HepG2 (cell line): ENCODE data around the gene MDH1. TPM values are rescaled to one million over a fixed set of nuclear protein-coding genes. Genes with fewer than 3 reads are reported as not detected.

Experiments used
- FLYWCH1 ChIP-seq: sonication (generic); formaldehyde crosslinking; IDR thresholded peaks from 2 replicates; pipeline ENCODE4 v1.8.1; 2023; ENCODE audit warnings: mild to moderate bottlenecking, missing genetic modification reagents
- HHEX ChIP-seq: IDR thresholded peaks from 2 replicates; pipeline ENCODE4 v1.6.1; 2016; ENCODE audit warnings: control low read depth
- HIVEP1 ChIP-seq: sonication (generic); formaldehyde crosslinking; IDR thresholded peaks from 2 replicates; pipeline ENCODE4 v1.4.0; 2020; ENCODE audit warnings: mild to moderate bottlenecking, missing genetic modification reagents
- KAT7 ChIP-seq: IDR thresholded peaks from 2 replicates; pipeline ENCODE4 v1.6.1; 2018; ENCODE audit warnings: borderline replicate concordance, missing compliant biosample characterization
- MEF2D ChIP-seq: sonication (generic); formaldehyde crosslinking; IDR thresholded peaks from 2 replicates; pipeline ENCODE4 v1.5.1; 2020; ENCODE audit warnings: mild to moderate bottlenecking, missing genetic modification reagents
- MTF1 ChIP-seq: sonication (generic); formaldehyde crosslinking; IDR thresholded peaks from 2 replicates; pipeline ENCODE4 v1.5.0; 2020; ENCODE audit warnings: missing genetic modification reagents
- PITX1 ChIP-seq: sonication (generic); formaldehyde crosslinking; IDR thresholded peaks from 2 replicates; pipeline ENCODE4 v1.5.1; 2020; ENCODE audit warnings: mild to moderate bottlenecking, missing genetic modification reagents
- SNRNP70 ChIP-seq: fragments of 200-400 bp; formaldehyde crosslinking; IDR thresholded peaks from 2 replicates; pipeline ENCODE4 v1.6.1; 2017; ENCODE audit warnings: mild to moderate bottlenecking, low read depth, low read length, moderate library complexity
- TEAD3 ChIP-seq: optimal IDR thresholded peaks from 2 replicates; pipeline ENCODE3; 2016; ENCODE audit warnings: borderline replicate concordance
- THYN1 ChIP-seq: sonication (generic); formaldehyde crosslinking; IDR thresholded peaks from 2 replicates; pipeline ENCODE4 v1.8.1; 2023; ENCODE audit warnings: low read depth, mild to moderate bottlenecking, moderate library complexity, missing genetic modification reagents, borderline replicate concordance
- TP53 ChIP-seq: sonication (generic); formaldehyde crosslinking; conservative IDR thresholded peaks from 2 replicates; pipeline ENCODE4 v1.4.0; 2020; ENCODE audit warnings: missing genetic modification reagents
- ZNF264 ChIP-seq: sonication (generic); formaldehyde crosslinking; IDR thresholded peaks from 2 replicates; pipeline ENCODE4 v1.4.0; 2020; ENCODE audit warnings: missing genetic modification reagents
- ZNF292 ChIP-seq: sonication (generic); formaldehyde crosslinking; IDR thresholded peaks from 2 replicates; pipeline ENCODE4 v1.8.1; 2022; ENCODE audit warnings: mild to moderate bottlenecking, low read depth, missing genetic modification reagents, borderline replicate concordance
- ZNF343 ChIP-seq: sonication (generic); formaldehyde crosslinking; IDR thresholded peaks from 2 replicates; pipeline ENCODE4 v1.4.0; 2020; ENCODE audit warnings: mild to moderate bottlenecking, missing genetic modification reagents
- ZNF543 ChIP-seq: sonication (generic); formaldehyde crosslinking; IDR thresholded peaks from 2 replicates; pipeline ENCODE4 v1.4.0; 2020; ENCODE audit warnings: mild to moderate bottlenecking, missing genetic modification reagents
- polyA plus RNA-seq, 8 experiments: library from polyadenylated mRNA; depleted of rRNA in 3 of 8; stranded (reverse) in 7 of 8; unstranded in 1 of 8; fragments of >200 nt; fragmentation: Illumina TruSeq in 4 of 8; extraction: Trizol in 4 of 8; gene quantifications; 2 replicates each; pipeline versions ENCODE4 v1.2.1 to v1.2.3, GENCODE V29; 2011 to 2016; ENCODE audit warnings: low read depth in 4 of 8, missing spikeins in 1 of 8, mixed read lengths in 1 of 8; ENCODE audit not compliant: insufficient read depth in 1 of 8
- total RNA-seq, 5 experiments: library from RNA; depleted of rRNA; stranded (reverse); fragments of >200 nt; fragmentation: Illumina TruSeq; extraction: Trizol; gene quantifications; 2 replicates each; pipeline ENCODE4 v1.2.3, GENCODE V29; 2016; ENCODE audit warnings: low read depth in 1 of 5
- TF ChIP-seq, protein P1 (sequence below): sonication (generic); formaldehyde crosslinking; IDR thresholded peaks from 2 replicates; pipeline ENCODE4 v1.4.0; 2020; ENCODE audit warnings: missing genetic modification reagents, borderline replicate concordance
- TF ChIP-seq, protein P2 (sequence below): sonication (generic); formaldehyde crosslinking; IDR thresholded peaks from 2 replicates; pipeline ENCODE4 v1.9.0; 2021; ENCODE audit warnings: missing genetic modification reagents, borderline replicate concordance
- TF ChIP-seq, protein P3 (sequence below): sonication (generic); formaldehyde crosslinking; IDR thresholded peaks from 2 replicates; pipeline ENCODE4 v1.5.1; 2020; ENCODE audit warnings: missing genetic modification reagents, mild to moderate bottlenecking, borderline replicate concordance
- TF ChIP-seq, protein P4 (sequence below): sonication (generic); formaldehyde crosslinking; IDR thresholded peaks from 2 replicates; pipeline ENCODE4 v1.5.0; 2020; ENCODE audit warnings: missing genetic modification reagents, mild to moderate bottlenecking, borderline replicate concordance

Gene MDH1
- total and polyA plus RNA-seq, 2 of the 13 experiments (the other 11 are each of a cell fraction or from before 2014, with no cell fraction given): 293 to 415 TPM

DNA sequence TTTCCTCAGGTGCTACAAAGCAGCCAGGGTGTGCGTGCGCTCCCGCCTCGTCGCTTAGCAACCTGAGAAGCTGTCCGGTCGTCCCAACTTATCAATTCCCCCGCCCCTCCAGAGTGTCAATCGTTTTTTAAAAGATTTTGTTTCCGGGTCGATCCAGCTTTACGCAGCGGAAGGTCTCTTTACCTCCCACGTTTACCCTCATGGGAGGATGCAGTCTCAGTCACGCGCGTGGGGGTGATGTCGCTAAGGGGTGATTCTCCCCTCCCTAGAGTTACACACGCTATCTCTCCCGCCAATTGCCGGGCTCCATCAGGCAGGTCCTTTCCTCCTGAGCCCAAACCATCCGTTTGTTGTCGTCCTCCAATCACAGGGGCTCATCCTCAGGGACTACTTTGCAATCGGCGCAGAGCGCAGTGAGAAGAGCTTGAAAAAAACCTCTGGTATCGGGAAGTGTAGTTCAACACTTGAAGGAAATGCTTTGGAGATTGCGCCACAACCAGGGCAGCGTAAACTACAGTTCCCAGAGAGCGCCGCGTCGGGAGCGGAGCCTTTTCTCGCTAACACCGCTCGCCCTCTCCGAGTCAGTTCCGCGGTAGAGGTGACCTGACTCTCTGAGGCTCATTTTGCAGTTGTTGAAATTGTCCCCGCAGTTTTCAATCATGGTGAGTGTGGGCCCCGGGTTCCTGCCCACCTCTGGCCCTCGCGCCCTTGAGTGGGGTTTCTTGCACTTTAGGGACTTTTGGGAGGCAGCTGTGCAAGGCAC lies at the start of gene MDH1, which contains the start of gene WDPCP (continued):
- TF ChIP-seq, protein P1, sequence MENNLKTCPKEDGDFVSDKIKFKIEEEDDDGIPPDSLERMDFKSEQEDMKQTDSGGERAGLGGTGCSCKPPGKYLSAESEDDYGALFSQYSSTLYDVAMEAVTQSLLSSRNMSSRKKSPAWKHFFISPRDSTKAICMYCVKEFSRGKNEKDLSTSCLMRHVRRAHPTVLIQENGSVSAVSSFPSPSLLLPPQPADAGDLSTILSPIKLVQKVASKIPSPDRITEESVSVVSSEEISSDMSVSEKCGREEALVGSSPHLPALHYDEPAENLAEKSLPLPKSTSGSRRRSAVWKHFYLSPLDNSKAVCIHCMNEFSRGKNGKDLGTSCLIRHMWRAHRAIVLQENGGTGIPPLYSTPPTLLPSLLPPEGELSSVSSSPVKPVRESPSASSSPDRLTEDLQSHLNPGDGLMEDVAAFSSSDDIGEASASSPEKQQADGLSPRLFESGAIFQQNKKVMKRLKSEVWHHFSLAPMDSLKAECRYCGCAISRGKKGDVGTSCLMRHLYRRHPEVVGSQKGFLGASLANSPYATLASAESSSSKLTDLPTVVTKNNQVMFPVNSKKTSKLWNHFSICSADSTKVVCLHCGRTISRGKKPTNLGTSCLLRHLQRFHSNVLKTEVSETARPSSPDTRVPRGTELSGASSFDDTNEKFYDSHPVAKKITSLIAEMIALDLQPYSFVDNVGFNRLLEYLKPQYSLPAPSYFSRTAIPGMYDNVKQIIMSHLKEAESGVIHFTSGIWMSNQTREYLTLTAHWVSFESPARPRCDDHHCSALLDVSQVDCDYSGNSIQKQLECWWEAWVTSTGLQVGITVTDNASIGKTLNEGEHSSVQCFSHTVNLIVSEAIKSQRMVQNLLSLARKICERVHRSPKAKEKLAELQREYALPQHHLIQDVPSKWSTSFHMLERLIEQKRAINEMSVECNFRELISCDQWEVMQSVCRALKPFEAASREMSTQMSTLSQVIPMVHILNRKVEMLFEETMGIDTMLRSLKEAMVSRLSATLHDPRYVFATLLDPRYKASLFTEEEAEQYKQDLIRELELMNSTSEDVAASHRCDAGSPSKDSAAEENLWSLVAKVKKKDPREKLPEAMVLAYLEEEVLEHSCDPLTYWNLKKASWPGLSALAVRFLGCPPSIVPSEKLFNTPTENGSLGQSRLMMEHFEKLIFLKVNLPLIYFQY (CRISPR knock-in tag): peak; percentile 46; the same call in 1 of the 2 replicates
- TF ChIP-seq TEAD3 (CRISPR knock-in tag): peak; percentile 75
- peak; percentile 92; the same call in 1 of the 2 replicates for TF ChIP-seq ZNF292
- peak; percentile 84 for TF ChIP-seq MEF2D (CRISPR knock-in tag)
- TF ChIP-seq ZNF543 (CRISPR knock-in tag): no peak; the same call in 1 of the 2 replicates
- TF ChIP-seq MTF1: peak; percentile 40; the same call in 1 of the 2 replicates
- TF ChIP-seq HIVEP1 (CRISPR knock-in tag): peak; percentile 61
- TF ChIP-seq, protein P2, sequence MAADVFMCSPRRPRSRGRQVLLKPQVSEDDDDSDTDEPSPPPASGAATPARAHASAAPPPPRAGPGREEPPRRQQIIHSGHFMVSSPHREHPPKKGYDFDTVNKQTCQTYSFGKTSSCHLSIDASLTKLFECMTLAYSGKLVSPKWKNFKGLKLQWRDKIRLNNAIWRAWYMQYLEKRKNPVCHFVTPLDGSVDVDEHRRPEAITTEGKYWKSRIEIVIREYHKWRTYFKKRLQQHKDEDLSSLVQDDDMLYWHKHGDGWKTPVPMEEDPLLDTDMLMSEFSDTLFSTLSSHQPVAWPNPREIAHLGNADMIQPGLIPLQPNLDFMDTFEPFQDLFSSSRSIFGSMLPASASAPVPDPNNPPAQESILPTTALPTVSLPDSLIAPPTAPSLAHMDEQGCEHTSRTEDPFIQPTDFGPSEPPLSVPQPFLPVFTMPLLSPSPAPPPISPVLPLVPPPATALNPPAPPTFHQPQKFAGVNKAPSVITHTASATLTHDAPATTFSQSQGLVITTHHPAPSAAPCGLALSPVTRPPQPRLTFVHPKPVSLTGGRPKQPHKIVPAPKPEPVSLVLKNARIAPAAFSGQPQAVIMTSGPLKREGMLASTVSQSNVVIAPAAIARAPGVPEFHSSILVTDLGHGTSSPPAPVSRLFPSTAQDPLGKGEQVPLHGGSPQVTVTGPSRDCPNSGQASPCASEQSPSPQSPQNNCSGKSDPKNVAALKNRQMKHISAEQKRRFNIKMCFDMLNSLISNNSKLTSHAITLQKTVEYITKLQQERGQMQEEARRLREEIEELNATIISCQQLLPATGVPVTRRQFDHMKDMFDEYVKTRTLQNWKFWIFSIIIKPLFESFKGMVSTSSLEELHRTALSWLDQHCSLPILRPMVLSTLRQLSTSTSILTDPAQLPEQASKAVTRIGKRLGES: no peak; the same call in 1 of the 2 replicates
- TF ChIP-seq FLYWCH1 (CRISPR knock-in tag): peak; percentile 81; the same call in 1 of the 2 replicates
- peak; percentile 89; the same call in 1 of the 2 replicates for TF ChIP-seq THYN1
- peak; percentile 92 for TF ChIP-seq PITX1 (CRISPR knock-in tag)
- TF ChIP-seq ZNF343 (CRISPR knock-in tag): no peak
- peak; percentile 72; the same call in 1 of the 2 replicates for TF ChIP-seq ZNF264 (CRISPR knock-in tag)
- TF ChIP-seq SNRNP70: no peak
- TF ChIP-seq, protein P3, sequence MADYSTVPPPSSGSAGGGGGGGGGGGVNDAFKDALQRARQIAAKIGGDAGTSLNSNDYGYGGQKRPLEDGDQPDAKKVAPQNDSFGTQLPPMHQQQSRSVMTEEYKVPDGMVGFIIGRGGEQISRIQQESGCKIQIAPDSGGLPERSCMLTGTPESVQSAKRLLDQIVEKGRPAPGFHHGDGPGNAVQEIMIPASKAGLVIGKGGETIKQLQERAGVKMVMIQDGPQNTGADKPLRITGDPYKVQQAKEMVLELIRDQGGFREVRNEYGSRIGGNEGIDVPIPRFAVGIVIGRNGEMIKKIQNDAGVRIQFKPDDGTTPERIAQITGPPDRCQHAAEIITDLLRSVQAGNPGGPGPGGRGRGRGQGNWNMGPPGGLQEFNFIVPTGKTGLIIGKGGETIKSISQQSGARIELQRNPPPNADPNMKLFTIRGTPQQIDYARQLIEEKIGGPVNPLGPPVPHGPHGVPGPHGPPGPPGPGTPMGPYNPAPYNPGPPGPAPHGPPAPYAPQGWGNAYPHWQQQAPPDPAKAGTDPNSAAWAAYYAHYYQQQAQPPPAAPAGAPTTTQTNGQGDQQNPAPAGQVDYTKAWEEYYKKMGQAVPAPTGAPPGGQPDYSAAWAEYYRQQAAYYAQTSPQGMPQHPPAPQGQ: no peak
- TF ChIP-seq KAT7: peak; percentile 93
- TF ChIP-seq HHEX (CRISPR knock-in tag): peak; percentile 72
- TF ChIP-seq, protein P4, sequence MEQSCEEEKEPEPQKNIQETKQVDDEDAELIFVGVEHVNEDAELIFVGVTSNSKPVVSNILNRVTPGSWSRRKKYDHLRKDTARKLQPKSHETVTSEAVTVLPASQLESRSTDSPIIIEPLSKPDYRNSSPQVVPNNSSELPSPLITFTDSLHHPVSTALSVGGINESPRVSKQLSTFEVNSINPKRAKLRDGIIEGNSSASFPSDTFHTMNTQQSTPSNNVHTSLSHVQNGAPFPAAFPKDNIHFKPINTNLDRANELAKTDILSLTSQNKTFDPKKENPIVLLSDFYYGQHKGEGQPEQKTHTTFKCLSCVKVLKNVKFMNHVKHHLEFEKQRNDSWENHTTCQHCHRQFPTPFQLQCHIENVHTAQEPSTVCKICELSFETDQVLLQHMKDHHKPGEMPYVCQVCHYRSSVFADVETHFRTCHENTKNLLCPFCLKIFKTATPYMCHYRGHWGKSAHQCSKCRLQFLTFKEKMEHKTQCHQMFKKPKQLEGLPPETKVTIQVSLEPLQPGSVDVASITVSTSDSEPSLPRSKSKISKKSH (CRISPR knock-in tag): no peak; the same call in 1 of the 2 replicates
- TF ChIP-seq TP53 (CRISPR knock-in tag): peak; percentile 14; the same call in 1 of the 2 replicates
